ENCODE results near the gene ZFY.

ZFY gene

DNA sequence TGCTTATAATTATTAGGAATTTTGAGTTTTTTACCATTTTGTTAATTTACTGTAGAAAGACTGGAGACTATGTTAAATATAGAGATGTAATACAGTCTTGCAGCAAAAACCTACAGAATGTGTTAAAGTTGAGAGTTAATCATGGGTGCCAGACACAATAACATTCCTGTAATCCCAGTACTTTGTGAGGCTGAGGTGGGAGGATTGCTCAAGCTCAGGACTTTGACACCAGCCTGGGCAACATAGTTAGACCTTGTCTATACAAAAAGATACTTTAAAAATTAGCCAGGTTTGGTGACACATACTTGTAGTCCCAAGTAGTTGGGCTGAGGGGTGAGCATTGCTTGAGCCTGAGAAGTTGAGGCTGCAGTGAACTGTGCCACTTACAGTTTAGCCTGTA is 17.7 kb downstream of the ZFY start:
- ATAC-seq = no peak

DNA sequence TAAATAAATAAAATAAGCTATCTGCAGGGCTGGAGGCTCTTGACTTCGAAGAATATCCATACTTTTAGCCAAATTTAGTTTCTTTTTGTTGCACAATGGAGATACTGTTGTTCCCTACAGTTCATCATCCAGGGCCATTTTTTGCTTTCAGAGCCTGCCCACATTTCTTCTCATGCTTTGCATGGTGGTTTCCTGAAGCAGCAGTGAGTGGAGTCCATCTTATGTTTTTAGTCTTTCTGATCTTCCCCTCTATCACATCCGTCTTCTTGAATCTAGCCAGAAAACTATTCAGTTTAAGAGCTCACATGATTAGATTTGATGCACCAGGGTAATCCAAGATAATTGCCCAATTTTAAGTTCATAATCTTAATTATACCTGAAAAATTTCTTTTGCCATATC is 19.6 kb downstream of the ZFY start:
- ATAC-seq = no peak
- TF ChIP-seq GLIS3 (CRISPR knock-in tag; IDR thresholded peaks at IDR 0.05) (no peak), SNAI2 (CRISPR knock-in tag; IDR thresholded peaks at IDR 0.05) (no peak), ZNF565 (CRISPR knock-in tag; conservative IDR thresholded peaks at IDR 0.05; ENCODE audit: low read depth) (no peak), TOX (CRISPR knock-in tag; IDR thresholded peaks at IDR 0.05; ENCODE audit: borderline replicate concordance) (no peak), ZNF70 (CRISPR knock-in tag; IDR thresholded peaks at IDR 0.05) (no peak), ZFP3 (CRISPR knock-in tag; IDR thresholded peaks at IDR 0.05) (no peak), ZFP30 (CRISPR knock-in tag; IDR thresholded peaks at IDR 0.05) (no peak), ISL1 (CRISPR knock-in tag; IDR thresholded peaks at IDR 0.05) (no peak), ARNTL (CRISPR knock-in tag; IDR thresholded peaks at IDR 0.05; ENCODE audit: borderline replicate concordance, low read depth) (no peak), ESRRG (CRISPR knock-in tag; IDR thresholded peaks at IDR 0.05) (no peak)
- TF ChIP-seq, protein P1, sequence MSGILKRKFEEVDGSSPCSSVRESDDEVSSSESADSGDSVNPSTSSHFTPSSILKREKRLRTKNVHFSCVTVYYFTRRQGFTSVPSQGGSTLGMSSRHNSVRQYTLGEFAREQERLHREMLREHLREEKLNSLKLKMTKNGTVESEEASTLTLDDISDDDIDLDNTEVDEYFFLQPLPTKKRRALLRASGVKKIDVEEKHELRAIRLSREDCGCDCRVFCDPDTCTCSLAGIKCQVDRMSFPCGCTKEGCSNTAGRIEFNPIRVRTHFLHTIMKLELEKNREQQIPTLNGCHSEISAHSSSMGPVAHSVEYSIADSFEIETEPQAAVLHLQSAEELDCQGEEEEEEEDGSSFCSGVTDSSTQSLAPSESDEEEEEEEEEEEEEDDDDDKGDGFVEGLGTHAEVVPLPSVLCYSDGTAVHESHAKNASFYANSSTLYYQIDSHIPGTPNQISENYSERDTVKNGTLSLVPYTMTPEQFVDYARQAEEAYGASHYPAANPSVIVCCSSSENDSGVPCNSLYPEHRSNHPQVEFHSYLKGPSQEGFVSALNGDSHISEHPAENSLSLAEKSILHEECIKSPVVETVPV (CRISPR knock-in tag; IDR thresholded peaks at IDR 0.05) = no peak
- TF ChIP-seq, protein P2, sequence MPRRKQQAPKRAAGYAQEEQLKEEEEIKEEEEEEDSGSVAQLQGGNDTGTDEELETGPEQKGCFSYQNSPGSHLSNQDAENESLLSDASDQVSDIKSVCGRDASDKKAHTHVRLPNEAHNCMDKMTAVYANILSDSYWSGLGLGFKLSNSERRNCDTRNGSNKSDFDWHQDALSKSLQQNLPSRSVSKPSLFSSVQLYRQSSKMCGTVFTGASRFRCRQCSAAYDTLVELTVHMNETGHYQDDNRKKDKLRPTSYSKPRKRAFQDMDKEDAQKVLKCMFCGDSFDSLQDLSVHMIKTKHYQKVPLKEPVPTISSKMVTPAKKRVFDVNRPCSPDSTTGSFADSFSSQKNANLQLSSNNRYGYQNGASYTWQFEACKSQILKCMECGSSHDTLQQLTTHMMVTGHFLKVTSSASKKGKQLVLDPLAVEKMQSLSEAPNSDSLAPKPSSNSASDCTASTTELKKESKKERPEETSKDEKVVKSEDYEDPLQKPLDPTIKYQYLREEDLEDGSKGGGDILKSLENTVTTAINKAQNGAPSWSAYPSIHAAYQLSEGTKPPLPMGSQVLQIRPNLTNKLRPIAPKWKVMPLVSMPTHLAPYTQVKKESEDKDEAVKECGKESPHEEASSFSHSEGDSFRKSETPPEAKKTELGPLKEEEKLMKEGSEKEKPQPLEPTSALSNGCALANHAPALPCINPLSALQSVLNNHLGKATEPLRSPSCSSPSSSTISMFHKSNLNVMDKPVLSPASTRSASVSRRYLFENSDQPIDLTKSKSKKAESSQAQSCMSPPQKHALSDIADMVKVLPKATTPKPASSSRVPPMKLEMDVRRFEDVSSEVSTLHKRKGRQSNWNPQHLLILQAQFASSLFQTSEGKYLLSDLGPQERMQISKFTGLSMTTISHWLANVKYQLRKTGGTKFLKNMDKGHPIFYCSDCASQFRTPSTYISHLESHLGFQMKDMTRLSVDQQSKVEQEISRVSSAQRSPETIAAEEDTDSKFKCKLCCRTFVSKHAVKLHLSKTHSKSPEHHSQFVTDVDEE (CRISPR knock-in tag; IDR thresholded peaks at IDR 0.05) = no peak
- TF ChIP-seq, protein P3, sequence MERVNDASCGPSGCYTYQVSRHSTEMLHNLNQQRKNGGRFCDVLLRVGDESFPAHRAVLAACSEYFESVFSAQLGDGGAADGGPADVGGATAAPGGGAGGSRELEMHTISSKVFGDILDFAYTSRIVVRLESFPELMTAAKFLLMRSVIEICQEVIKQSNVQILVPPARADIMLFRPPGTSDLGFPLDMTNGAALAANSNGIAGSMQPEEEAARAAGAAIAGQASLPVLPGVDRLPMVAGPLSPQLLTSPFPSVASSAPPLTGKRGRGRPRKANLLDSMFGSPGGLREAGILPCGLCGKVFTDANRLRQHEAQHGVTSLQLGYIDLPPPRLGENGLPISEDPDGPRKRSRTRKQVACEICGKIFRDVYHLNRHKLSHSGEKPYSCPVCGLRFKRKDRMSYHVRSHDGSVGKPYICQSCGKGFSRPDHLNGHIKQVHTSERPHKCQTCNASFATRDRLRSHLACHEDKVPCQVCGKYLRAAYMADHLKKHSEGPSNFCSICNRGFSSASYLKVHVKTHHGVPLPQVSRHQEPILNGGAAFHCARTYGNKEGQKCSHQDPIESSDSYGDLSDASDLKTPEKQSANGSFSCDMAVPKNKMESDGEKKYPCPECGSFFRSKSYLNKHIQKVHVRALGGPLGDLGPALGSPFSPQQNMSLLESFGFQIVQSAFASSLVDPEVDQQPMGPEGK (CRISPR knock-in tag; IDR thresholded peaks at IDR 0.05; ENCODE audit: borderline replicate concordance) = no peak

More for the DNA sequence above, 17.7 kb downstream of the ZFY start:
- TF ChIP-seq ZNF565 (CRISPR knock-in tag; conservative IDR thresholded peaks at IDR 0.05; ENCODE audit: low read depth) (no peak), ZC3H10 (CRISPR knock-in tag; IDR thresholded peaks at IDR 0.05) (no peak), ESRRG (CRISPR knock-in tag; IDR thresholded peaks at IDR 0.05) (no peak), TOX (CRISPR knock-in tag; IDR thresholded peaks at IDR 0.05; ENCODE audit: borderline replicate concordance) (no peak), ISL1 (CRISPR knock-in tag; IDR thresholded peaks at IDR 0.05) (no peak)
- TF ChIP-seq, protein P4, sequence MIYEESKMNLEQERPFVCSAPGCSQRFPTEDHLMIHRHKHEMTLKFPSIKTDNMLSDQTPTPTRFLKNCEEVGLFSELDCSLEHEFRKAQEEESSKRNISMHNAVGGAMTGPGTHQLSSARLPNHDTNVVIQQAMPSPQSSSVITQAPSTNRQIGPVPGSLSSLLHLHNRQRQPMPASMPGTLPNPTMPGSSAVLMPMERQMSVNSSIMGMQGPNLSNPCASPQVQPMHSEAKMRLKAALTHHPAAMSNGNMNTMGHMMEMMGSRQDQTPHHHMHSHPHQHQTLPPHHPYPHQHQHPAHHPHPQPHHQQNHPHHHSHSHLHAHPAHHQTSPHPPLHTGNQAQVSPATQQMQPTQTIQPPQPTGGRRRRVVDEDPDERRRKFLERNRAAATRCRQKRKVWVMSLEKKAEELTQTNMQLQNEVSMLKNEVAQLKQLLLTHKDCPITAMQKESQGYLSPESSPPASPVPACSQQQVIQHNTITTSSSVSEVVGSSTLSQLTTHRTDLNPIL (CRISPR knock-in tag; IDR thresholded peaks at IDR 0.05; ENCODE audit: low read depth) = no peak

DNA sequence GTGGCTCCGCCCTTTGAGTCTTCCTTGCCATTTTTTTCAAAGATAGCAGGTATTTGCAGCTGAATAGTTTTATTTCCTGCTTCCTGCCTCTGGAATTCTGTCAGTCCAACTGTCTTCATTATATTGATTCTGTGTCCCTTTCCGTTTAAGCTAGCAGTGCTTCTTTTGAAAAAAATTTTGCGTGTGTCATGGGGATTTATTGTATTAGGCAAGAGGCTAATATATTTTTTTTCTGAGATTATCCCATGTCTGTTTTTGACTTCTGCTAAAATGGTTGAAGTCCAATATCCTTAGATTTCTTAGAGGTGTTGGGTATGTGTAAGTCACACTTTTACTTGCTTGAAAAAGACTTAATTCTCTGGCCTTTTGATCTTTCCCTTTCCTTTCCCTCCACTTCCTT is 20.4 kb downstream of the ZFY start:
- ATAC-seq = no peak
- TF ChIP-seq, protein P1 (CRISPR knock-in tag; IDR thresholded peaks at IDR 0.05) = no peak

DNA sequence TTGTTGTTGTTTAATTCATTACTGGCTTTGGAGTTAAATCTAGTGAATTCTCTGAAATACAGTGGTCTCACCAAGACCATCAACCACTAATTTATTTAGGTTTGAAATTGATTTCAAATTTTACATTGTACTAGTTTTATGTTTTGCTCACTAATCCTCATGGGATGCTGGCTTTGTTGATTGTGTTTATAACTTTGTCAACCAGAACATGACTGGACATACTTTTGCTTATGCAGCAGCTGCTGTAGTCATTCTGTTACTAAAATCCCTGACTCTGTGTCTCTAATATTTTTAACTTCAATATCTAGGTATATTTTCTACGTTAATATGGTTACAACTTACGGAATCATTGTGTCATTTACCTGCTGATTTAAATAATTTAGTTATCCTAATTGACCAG is 26.9 kb downstream of the ZFY start:
- ATAC-seq = no peak
- no peak for TF ChIP-seq ZFP3 (CRISPR knock-in tag; IDR thresholded peaks at IDR 0.05)
- TF ChIP-seq, protein P3 (CRISPR knock-in tag; IDR thresholded peaks at IDR 0.05; ENCODE audit: borderline replicate concordance) = no peak
- no peak for TF ChIP-seq OSR1 (CRISPR knock-in tag; IDR thresholded peaks at IDR 0.05)
- TF ChIP-seq PPARA (CRISPR knock-in tag; IDR thresholded peaks at IDR 0.05; ENCODE audit: borderline replicate concordance) = no peak
- no peak for TF ChIP-seq SNAI2 (CRISPR knock-in tag; IDR thresholded peaks at IDR 0.05)
- TF ChIP-seq RARB (CRISPR knock-in tag; IDR thresholded peaks at IDR 0.05) = no peak
- TF ChIP-seq, protein P2 (CRISPR knock-in tag; IDR thresholded peaks at IDR 0.05) = no peak
- TF ChIP-seq ZNF565 (CRISPR knock-in tag; conservative IDR thresholded peaks at IDR 0.05; ENCODE audit: low read depth) = no peak
- no peak for TF ChIP-seq TCF4 (CRISPR knock-in tag; IDR thresholded peaks at IDR 0.05; ENCODE audit: borderline replicate concordance)
- no peak for TF ChIP-seq ZC3H10 (CRISPR knock-in tag; IDR thresholded peaks at IDR 0.05)
- TF ChIP-seq, protein P5, sequence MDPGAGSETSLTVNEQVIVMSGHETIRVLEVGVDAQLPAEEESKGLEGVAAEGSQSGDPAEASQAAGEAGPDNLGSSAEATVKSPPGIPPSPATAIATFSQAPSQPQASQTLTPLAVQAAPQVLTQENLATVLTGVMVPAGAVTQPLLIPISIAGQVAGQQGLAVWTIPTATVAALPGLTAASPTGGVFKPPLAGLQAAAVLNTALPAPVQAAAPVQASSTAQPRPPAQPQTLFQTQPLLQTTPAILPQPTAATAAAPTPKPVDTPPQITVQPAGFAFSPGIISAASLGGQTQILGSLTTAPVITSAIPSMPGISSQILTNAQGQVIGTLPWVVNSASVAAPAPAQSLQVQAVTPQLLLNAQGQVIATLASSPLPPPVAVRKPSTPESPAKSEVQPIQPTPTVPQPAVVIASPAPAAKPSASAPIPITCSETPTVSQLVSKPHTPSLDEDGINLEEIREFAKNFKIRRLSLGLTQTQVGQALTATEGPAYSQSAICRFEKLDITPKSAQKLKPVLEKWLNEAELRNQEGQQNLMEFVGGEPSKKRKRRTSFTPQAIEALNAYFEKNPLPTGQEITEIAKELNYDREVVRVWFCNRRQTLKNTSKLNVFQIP (CRISPR knock-in tag; IDR thresholded peaks at IDR 0.05; ENCODE audit: borderline replicate concordance, low read depth) = no peak

Measured in SK-N-SH treated with all-trans-retinoic acid at 6 μM for 48 hours (cell line).